ENCODE results near the gene PHLDB2. TPM values are rescaled to one million over a fixed set of nuclear protein-coding genes. Genes with fewer than 3 reads are reported as not detected.

PHLDB2 gene
- polyA plus RNA-seq, 1 donor (not counting 4 experiments of a cell fraction or from before 2014, with no cell fraction given): 150 TPM

- Histone ChIP-seq H3K9ac (ENCODE audit: control insufficient read depth, extremely low read depth, insufficient read depth, low read length) (no peak overlapping the region), H3K4me1 (ENCODE audit: control insufficient read depth, extremely low read depth, insufficient read depth, low read length) (peaks cover 40% of the 10 kb centered on the region), H2AFZ (ENCODE audit: control insufficient read depth, low read length) (no peak overlapping the region), H3K9me1 (ENCODE audit: control insufficient read depth, extremely low read depth, insufficient read depth, low read length) (peaks cover 3% of the 10 kb centered on the region), H3K27me3 (ENCODE audit: control insufficient read depth, extremely low read depth, insufficient read depth, low read length) (no peaks in the 10 kb centered on the region), H3K9me3 (ENCODE audit: control insufficient read depth, low read depth, low read length) (no peaks in the 10 kb centered on the region), H4K20me1 (ENCODE audit: control insufficient read depth, extremely low read depth, insufficient read depth, low read length) (peaks cover 22% of the 10 kb centered on the region), H3K27ac (ENCODE audit: control insufficient read depth, insufficient read depth, low read length) (peak overlapping the region; percentile 22), H3K36me3 (ENCODE audit: control insufficient read depth in 2 of 2, extremely low read depth in 1 of 2, insufficient read depth in 2 of 2, low read length in 2 of 2) (peaks cover 7 to 14% of the 10 kb centered on the region in 2 experiments), H3K4me3 (ENCODE audit: control insufficient read depth in 2 of 3, extremely low read depth in 1 of 3, insufficient read depth in 2 of 3, low read depth in 1 of 3, low read length in 3 of 3) (peak overlapping the region in 1 of 3 experiments; percentile 15), H3K4me2 (ENCODE audit: control insufficient read depth, extremely low read depth, insufficient read depth, low read depth, low read length) (peak overlapping the region; percentile 96), H3K79me2 (ENCODE audit: control insufficient read depth, insufficient read depth, low read length) (peaks cover 98% of the 10 kb centered on the region)
- TF ChIP-seq EZH2 (IDR thresholded peaks at IDR 0.05; ENCODE audit: low read length): no peak
- TF ChIP-seq CTCF (optimal IDR thresholded peaks at IDR 0.05 in 1 of 3, IDR thresholded peaks at IDR 0.05 in 1 of 3, conservative IDR thresholded peaks at IDR 0.05 in 1 of 3; ENCODE audit: extremely low read depth in 1 of 3, insufficient read depth in 2 of 3, low read length in 3 of 3): no peak
- DNase-seq (ENCODE audit: low read depth, low spot score): no peak
- no peak for FAIRE-seq
- dilution Hi-C loops (cut with MboI; ENCODE audit: extremely low pct_ligation_motif_present, low sequenced_read_pairs): no loop called here
These were observed 5.1 kb downstream of the PHLDB2 start for GRCh38 chr3:111863942-111864694.

GRCh38 chr3:111864821-111865656 lies 6.0 kb downstream of the PHLDB2 start:
- Histone ChIP-seq H3K36me3 (ENCODE audit: control insufficient read depth in 2 of 2, extremely low read depth in 1 of 2, insufficient read depth in 2 of 2, low read length in 2 of 2) (peaks cover 7 to 21% of the 10 kb centered on the region in 2 experiments), H3K27ac (ENCODE audit: control insufficient read depth, insufficient read depth, low read length) (no peak overlapping the region), H3K9ac (ENCODE audit: control insufficient read depth, extremely low read depth, insufficient read depth, low read length) (no peak overlapping the region), H3K79me2 (ENCODE audit: control insufficient read depth, insufficient read depth, low read length) (peaks cover 98% of the 10 kb centered on the region), H3K9me1 (ENCODE audit: control insufficient read depth, extremely low read depth, insufficient read depth, low read length) (peaks cover 3% of the 10 kb centered on the region), H4K20me1 (ENCODE audit: control insufficient read depth, extremely low read depth, insufficient read depth, low read length) (peaks cover 29% of the 10 kb centered on the region), H3K9me3 (ENCODE audit: control insufficient read depth, low read depth, low read length) (no peaks in the 10 kb centered on the region), H3K4me3 (ENCODE audit: control insufficient read depth in 2 of 3, extremely low read depth in 1 of 3, insufficient read depth in 2 of 3, low read depth in 1 of 3, low read length in 3 of 3) (no peak overlapping the region), H3K4me1 (ENCODE audit: control insufficient read depth, extremely low read depth, insufficient read depth, low read length) (peaks cover 43% of the 10 kb centered on the region), H2AFZ (ENCODE audit: control insufficient read depth, low read length) (no peak overlapping the region), H3K4me2 (ENCODE audit: control insufficient read depth, extremely low read depth, insufficient read depth, low read depth, low read length) (peak overlapping the region; percentile 96), H3K27me3 (ENCODE audit: control insufficient read depth, extremely low read depth, insufficient read depth, low read length) (no peaks in the 10 kb centered on the region)
- TF ChIP-seq CTCF (optimal IDR thresholded peaks at IDR 0.05 in 1 of 3, IDR thresholded peaks at IDR 0.05 in 1 of 3, conservative IDR thresholded peaks at IDR 0.05 in 1 of 3; ENCODE audit: extremely low read depth in 1 of 3, insufficient read depth in 2 of 3, low read length in 3 of 3) (peak in 1 of 3 experiments; percentile 3), EZH2 (IDR thresholded peaks at IDR 0.05; ENCODE audit: low read length) (no peak)
- dilution Hi-C loops (cut with MboI; ENCODE audit: extremely low pct_ligation_motif_present, low sequenced_read_pairs): no loop called here
- DNase-seq (ENCODE audit: low read depth, low spot score): no peak
- FAIRE-seq: no peak

Data from keratinocyte (primary cell).